Gastroesophageal sphincter (tissue), 3 donors: ENCODE results near the gene SSH2.

Experiments
- POLR2A ChIP-seq, 2 donors: fragments of 450-650 bp; IDR thresholded peaks; one replicate each; pipeline ENCODE4 v1.6.1; 2017; ENCODE audit warnings: antibody characterized with exemption in 2 of 2, mild to moderate bottlenecking in 2 of 2, moderate library complexity in 1 of 2
- TF ChIP-seq, protein P1 (sequence below), 4 experiments: fragments of 200-600 bp in 2 of 4; fragments of 450-650 bp in 2 of 4; sonication (generic) in 1 of 4; IDR thresholded peaks; one replicate each; pipeline ENCODE4 v1.5.1; 2017 to 2019; ENCODE audit warnings: antibody characterized with exemption in 4 of 4, mild to moderate bottlenecking in 2 of 4, moderate library complexity in 2 of 4

DNA sequence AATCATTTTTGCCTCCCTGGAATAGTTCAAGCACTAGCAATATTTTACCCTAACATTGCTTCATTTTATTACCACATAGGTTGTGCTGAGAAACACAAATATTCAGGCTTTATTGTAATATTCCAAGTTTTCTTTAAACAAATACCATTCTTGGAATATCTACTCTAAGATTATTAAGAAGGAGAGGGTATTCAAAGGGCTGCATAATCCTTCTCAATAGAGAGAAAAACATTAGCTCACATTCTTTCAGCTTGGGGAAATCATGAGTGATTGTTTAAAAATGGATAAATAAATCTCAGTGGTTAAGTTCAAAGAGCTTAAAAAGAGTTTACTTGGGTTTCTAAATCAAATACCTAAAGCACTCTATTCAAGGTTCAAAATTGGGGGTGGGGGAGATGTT, 195.4 kb downstream of the SSH2 start:
- TF ChIP-seq, protein P1, sequence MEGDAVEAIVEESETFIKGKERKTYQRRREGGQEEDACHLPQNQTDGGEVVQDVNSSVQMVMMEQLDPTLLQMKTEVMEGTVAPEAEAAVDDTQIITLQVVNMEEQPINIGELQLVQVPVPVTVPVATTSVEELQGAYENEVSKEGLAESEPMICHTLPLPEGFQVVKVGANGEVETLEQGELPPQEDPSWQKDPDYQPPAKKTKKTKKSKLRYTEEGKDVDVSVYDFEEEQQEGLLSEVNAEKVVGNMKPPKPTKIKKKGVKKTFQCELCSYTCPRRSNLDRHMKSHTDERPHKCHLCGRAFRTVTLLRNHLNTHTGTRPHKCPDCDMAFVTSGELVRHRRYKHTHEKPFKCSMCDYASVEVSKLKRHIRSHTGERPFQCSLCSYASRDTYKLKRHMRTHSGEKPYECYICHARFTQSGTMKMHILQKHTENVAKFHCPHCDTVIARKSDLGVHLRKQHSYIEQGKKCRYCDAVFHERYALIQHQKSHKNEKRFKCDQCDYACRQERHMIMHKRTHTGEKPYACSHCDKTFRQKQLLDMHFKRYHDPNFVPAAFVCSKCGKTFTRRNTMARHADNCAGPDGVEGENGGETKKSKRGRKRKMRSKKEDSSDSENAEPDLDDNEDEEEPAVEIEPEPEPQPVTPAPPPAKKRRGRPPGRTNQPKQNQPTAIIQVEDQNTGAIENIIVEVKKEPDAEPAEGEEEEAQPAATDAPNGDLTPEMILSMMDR (IDR thresholded peaks at IDR 0.05) = no peak
- TF ChIP-seq POLR2A (IDR thresholded peaks at IDR 0.05) = no peak
